ENCODE data around the gene RHOD. TPM values are rescaled to one million over a fixed set of nuclear protein-coding genes. Genes with fewer than 3 reads are reported as not detected.

Gene RHOD
- total RNA-seq, 1 experiment from 2014 or later = 17.1 TPM

DNA sequence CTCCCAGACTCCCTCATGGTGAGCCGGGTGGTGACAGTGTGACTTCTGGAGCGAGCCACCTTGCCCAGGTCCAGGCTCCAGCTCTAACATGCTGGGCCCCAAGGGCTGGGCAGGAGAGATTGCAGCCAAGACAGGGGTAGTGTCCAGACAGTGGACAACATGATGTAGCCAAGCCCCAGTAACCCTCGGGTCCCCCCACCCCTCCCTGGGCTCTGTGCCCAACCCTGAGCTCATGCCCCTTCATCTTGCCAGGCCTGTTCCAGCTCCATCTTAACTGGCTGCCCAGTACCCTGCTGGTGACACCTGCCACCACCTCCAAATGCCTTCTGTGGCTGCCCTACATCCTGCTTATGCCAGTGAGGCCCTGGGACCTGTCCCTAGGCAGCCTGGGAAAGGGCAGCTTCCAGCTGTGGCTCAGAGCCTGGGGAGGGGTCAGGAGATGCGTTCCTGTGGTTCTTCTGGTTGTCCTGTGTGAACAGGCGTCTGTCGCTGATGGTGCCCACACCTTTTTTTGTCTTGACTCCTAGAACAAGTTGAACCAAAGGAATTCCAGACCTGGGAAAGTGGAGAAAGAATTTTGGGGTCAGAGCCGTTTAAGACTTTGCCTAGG, 46.2 kb upstream of the RHOD start:
- TF ChIP-seq, protein P1, sequence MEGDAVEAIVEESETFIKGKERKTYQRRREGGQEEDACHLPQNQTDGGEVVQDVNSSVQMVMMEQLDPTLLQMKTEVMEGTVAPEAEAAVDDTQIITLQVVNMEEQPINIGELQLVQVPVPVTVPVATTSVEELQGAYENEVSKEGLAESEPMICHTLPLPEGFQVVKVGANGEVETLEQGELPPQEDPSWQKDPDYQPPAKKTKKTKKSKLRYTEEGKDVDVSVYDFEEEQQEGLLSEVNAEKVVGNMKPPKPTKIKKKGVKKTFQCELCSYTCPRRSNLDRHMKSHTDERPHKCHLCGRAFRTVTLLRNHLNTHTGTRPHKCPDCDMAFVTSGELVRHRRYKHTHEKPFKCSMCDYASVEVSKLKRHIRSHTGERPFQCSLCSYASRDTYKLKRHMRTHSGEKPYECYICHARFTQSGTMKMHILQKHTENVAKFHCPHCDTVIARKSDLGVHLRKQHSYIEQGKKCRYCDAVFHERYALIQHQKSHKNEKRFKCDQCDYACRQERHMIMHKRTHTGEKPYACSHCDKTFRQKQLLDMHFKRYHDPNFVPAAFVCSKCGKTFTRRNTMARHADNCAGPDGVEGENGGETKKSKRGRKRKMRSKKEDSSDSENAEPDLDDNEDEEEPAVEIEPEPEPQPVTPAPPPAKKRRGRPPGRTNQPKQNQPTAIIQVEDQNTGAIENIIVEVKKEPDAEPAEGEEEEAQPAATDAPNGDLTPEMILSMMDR (IDR thresholded peaks at IDR 0.05; ENCODE audit: insufficient read depth in 1 of 2, low read depth in 1 of 2, low read length in 1 of 2, severe bottlenecking in 1 of 2, unreplicated experiment in 1 of 2) = no peak
- no peak overlapping the region for H3K4me3 ChIP-seq (ENCODE audit: low read depth, low read length)
- H3K27ac Mint-ChIP-seq (ENCODE audit: unreplicated experiment) = no peak overlapping the region
- H3K9me3 Mint-ChIP-seq (ENCODE audit: unreplicated experiment) = no peaks in the 10 kb centered on the region
- intact Hi-C loops (cut with micrococcal nuclease; ENCODE audit: unreplicated experiment) = no loop called here
- H3K4me3 Mint-ChIP-seq (ENCODE audit: unreplicated experiment) = no peak overlapping the region
- no TSS peak for BruUV-seq (replicated peaks)
- H3K4me1 Mint-ChIP-seq (ENCODE audit: low read depth, unreplicated experiment) = peaks cover 6% of the 10 kb centered on the region
- H3K27me3 Mint-ChIP-seq (ENCODE audit: insufficient read depth, unreplicated experiment) = no peaks in the 10 kb centered on the region
- H3K36me3 ChIP-seq (ENCODE audit: control insufficient read depth, insufficient read depth, low read length) = no peaks in the 10 kb centered on the region
- ChIA-PET POLR2A (interaction anchor here (0.6 kb wide), 1 partner anchor 113 kb away, joined by 5 read pairs; no protein-coding TSS in a partner anchor), CTCF (interaction anchor here (2.2 kb wide), 1 partner anchor 11 kb away, joined by 9 read pairs; no protein-coding TSS in a partner anchor)
- no peaks in the 10 kb centered on the region for H3K9me3 ChIP-seq
- DNase-seq = no peak
- no peaks in the 10 kb centered on the region for H3K27me3 ChIP-seq (replicated peaks; ENCODE audit: control insufficient read depth, insufficient read depth, low read length)
- H3K4me1 ChIP-seq = peaks cover 4% of the 10 kb centered on the region; the same call in 1 of the 2 replicates
- peaks cover 6% of the 10 kb centered on the region for H3K36me3 Mint-ChIP-seq (ENCODE audit: insufficient read depth, unreplicated experiment)

DNA sequence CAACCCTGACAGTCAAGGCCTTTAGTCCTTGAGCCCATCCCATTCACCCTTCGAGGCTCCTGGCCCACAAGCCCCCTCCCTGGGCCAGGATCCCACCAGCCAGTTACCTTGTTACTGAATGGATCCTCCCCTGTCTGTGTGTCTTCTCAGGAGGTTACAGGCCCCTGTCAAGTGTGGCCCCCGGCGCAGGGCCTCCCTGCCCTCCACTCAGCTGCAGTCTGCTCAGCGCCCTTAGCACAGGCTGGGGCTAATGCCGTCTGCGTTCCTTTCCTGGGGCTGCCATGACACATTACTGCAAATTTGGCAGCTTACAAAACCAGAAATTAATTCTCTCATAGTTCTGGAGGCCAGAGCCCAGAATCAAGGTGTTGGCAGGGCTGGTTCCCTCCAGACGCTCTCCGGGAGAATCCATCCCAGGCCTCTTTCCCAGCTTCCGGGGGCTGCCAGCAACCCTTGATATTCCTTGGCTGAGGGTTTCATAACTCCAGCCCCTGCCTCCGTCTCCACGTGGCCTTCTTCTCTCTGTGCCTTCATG, 43.1 kb upstream of the RHOD start:
- Mint-ChIP-seq H3K36me3 (ENCODE audit: insufficient read depth, unreplicated experiment) (no peaks in the 10 kb centered on the region), H3K27me3 (ENCODE audit: insufficient read depth, unreplicated experiment) (no peaks in the 10 kb centered on the region), H3K9me3 (ENCODE audit: unreplicated experiment) (no peaks in the 10 kb centered on the region), H3K27ac (ENCODE audit: unreplicated experiment) (no peak overlapping the region), H3K4me1 (ENCODE audit: low read depth, unreplicated experiment) (peaks cover 6% of the 10 kb centered on the region), H3K4me3 (ENCODE audit: unreplicated experiment) (no peak overlapping the region)
- CTCF ChIA-PET = no interaction called here
- Histone ChIP-seq H3K36me3 (ENCODE audit: control insufficient read depth, insufficient read depth, low read length) (no peaks in the 10 kb centered on the region), H3K27me3 (replicated peaks; ENCODE audit: control insufficient read depth, insufficient read depth, low read length) (no peaks in the 10 kb centered on the region), H3K4me1 (peaks cover 4% of the 10 kb centered on the region; the same call in 1 of the 2 replicates), H3K9me3 (no peaks in the 10 kb centered on the region), H3K4me3 (ENCODE audit: low read depth, low read length) (no peak overlapping the region)
- no peak for DNase-seq
- intact Hi-C loops (cut with micrococcal nuclease; ENCODE audit: unreplicated experiment) = no loop called here
- TF ChIP-seq, protein P1 (IDR thresholded peaks at IDR 0.05; ENCODE audit: insufficient read depth in 1 of 2, low read depth in 1 of 2, low read length in 1 of 2, severe bottlenecking in 1 of 2, unreplicated experiment in 1 of 2) = no peak
- no TSS peak for BruUV-seq (replicated peaks)
- POLR2A ChIA-PET = interaction anchor here (0.7 kb wide), 1 partner anchor 226 kb away, joined by 3 read pairs; no protein-coding TSS in a partner anchor

DNA sequence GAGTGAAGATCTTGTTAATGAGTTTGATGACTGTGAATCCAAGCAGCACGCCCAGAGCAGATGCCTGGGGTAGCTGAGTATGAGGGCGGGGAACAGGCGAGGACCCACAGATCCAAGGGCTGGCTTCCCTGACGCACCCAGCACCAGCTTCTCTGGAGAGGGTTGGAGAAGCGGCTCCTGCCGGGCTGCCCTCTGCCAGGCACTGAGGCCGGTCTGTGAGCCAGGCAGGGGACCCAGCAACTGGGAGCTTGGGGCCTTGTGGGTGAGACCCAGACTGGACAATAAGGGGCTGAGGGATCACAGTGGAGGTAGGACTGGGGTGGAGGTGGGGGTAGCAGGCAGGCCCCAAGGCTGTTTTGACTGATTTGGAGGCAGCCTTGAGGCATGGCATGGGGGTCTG, 42.3 kb upstream of the RHOD start:
- Mint-ChIP-seq H3K36me3 (ENCODE audit: insufficient read depth, unreplicated experiment) (no peaks in the 10 kb centered on the region), H3K9me3 (ENCODE audit: unreplicated experiment) (no peaks in the 10 kb centered on the region), H3K27ac (ENCODE audit: unreplicated experiment) (no peak overlapping the region), H3K4me1 (ENCODE audit: low read depth, unreplicated experiment) (peaks cover 6% of the 10 kb centered on the region), H3K4me3 (ENCODE audit: unreplicated experiment) (no peak overlapping the region), H3K27me3 (ENCODE audit: insufficient read depth, unreplicated experiment) (no peaks in the 10 kb centered on the region)
- CTCF ChIA-PET = no interaction called here
- no peaks in the 10 kb centered on the region for H3K27me3 ChIP-seq (replicated peaks; ENCODE audit: control insufficient read depth, insufficient read depth, low read length)
- BruUV-seq (replicated peaks) = no TSS peak
- no peaks in the 10 kb centered on the region for H3K9me3 ChIP-seq
- H3K4me3 ChIP-seq (ENCODE audit: low read depth, low read length) = no peak overlapping the region
- POLR2A ChIA-PET = no interaction called here
- intact Hi-C loops (cut with micrococcal nuclease; ENCODE audit: unreplicated experiment) = no loop called here
- DNase-seq = no peak
- TF ChIP-seq, protein P1 (IDR thresholded peaks at IDR 0.05; ENCODE audit: insufficient read depth in 1 of 2, low read depth in 1 of 2, low read length in 1 of 2, severe bottlenecking in 1 of 2, unreplicated experiment in 1 of 2) = no peak
- H3K4me1 ChIP-seq = peaks cover 4% of the 10 kb centered on the region; the same call in 1 of the 2 replicates
- H3K36me3 ChIP-seq (ENCODE audit: control insufficient read depth, insufficient read depth, low read length) = no peaks in the 10 kb centered on the region
